ENCODE measurements around the gene HLA-DRA. TPM values are rescaled to one million over a fixed set of nuclear protein-coding genes. Genes with fewer than 3 reads are reported as not detected.

Gene HLA-DRA
- total RNA-seq, 1 donor from 2014 or later = 43.7 TPM

- no peak for DNase-seq
Measured at GRCh38 chr6:32475392-32476206, 35.9 kb downstream of the HLA-DRA start.

DNA sequence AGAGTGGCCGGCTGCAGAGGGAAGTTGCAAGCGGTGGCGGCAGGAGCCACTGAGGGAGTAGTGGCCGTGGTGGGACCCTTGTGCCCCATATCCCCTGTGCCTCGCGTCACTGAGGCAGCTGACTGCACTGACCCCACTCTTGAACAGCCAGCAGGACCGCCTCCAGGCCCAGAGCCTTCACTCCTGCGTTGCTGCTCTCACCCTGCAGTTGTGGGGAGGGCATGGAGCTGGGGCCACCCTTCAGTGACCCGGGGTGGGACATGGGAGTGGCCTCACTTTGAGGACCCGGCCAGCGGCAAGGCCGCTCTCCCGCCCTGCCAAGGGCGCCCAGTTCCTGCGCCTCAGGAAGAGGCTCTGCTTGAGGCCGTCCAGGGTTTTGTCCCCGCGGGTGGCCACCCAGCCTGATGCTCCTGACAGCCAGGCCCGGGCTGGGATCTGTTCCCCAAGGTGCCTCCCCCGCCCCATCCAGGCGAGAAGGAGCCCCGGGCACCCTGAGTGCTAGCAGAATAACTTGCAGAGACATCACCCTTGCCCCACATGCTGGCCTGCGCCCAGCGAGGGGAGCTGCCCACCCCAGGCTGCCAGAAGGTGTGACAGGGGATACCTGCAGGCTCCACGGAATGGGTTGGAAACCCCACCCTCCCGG is 44.4 kb downstream of the HLA-DRA start:
- no peak for DNase-seq

GRCh38 chr6:32484614-32484998 is 44.9 kb downstream of the HLA-DRA start:
- DNase-seq = no peak

DNA sequence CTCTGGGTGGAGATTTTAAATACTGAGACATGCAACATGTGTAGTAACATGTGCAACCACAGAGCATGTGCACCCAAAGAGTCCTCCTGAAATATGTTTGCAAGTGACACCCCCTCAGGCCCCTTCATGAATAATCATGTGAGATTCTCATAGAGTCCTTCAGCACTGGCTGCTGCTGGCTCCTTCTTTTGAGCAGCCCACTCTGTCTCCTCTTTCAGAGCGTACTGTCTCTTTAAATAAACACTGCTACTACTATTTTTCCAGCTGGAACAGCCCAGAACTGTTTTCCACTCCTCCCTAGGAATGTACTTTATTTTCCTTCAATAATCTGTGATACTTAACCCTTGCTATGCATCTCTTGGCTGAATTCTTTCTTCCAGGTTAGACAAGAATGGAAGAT is 48.4 kb downstream of the HLA-DRA start:
- no peak for DNase-seq

DNA sequence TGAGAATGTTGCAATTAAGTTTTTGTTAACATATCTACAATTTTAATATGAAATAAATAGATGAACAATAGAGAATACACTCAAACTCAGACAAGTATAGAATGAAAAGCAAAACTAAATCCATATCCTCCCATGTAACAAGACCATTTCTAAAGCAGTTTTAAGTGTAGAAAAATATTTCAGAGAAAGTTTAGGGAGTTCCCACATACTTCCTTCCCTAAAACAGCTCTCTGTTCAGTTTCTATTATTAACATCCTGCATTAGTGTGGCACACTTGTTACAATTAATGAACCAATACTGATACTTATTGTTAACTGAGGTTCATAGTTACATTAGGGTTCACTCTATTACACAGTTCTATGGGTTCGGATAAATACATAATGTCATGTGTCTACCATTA is 52.0 kb downstream of the HLA-DRA start:
- no peak for DNase-seq

DNA sequence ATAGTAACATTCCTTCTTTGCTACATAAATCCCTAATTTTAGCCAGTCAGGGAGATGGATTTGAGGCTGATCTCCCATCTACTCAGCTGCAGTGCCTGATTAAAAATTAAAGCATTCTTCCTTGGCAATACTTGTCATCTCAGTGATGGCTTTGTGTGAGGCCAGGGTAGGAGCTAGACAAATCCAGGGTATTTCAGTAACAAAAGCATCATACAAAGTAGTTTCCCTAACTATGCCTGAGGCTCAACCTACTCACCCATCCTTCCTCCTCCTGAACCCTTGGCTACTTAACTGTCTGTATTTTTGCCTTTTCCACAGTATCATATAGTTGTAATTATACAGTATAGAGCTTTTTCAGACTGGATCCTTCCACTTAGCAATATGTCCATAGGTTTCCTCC is 52.7 kb downstream of the HLA-DRA start:
- no peak for DNase-seq

Other genes with a start within 250 kb of the HLA-DRA start
- 96.6 TPM for gene PBX2, start 249.7 kb upstream of the HLA-DRA start, total RNA-seq
- 1.5 TPM for gene GPSM3, start 247.2 kb upstream of the HLA-DRA start, total RNA-seq
- 10.6 TPM for gene NOTCH4, start 215.8 kb upstream of the HLA-DRA start, total RNA-seq
- not detected for gene TSBP1, start 68.0 kb upstream of the HLA-DRA start, total RNA-seq
- not detected for gene BTNL2, start 32.7 kb upstream of the HLA-DRA start, total RNA-seq
- 0.31 TPM for gene HLA-DRB5, start 90.4 kb downstream of the HLA-DRA start, total RNA-seq
- gene HLA-DRB1, start 150.0 kb downstream of the HLA-DRA start, total RNA-seq = 12.9 TPM
- gene HLA-DQA1, start 197.5 kb downstream of the HLA-DRA start, total RNA-seq = not detected
- not detected for gene HLA-DQB1, start 226.8 kb downstream of the HLA-DRA start, total RNA-seq

Measured in tongue (tissue), 2 donors.